ENCODE results near the gene SNAPC4.

DNA sequence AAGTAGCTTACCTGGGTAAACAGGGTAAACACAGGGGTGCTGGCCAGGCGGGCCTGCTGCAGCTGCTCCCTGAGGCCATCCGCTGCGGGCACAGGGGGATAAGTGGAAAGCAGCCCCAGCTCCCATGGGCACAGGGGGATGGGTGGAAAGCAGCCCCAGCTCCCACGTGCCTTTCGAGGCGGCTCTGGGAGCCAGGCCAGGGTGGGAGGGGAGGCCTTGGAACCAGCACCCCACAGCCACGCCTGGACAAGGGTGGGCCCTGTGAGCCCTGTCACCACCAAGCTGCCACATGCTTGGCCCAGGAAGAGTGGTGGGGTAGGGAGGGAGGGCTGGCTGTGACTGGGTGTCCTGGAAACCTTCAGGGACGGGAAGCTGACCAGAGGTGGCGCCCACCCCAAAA lies 18.7 kb downstream of the SNAPC4 start:
- no peak for TF ChIP-seq POLR2AphosphoS5 (IDR thresholded peaks at IDR 0.05)
- TF ChIP-seq, protein P1, sequence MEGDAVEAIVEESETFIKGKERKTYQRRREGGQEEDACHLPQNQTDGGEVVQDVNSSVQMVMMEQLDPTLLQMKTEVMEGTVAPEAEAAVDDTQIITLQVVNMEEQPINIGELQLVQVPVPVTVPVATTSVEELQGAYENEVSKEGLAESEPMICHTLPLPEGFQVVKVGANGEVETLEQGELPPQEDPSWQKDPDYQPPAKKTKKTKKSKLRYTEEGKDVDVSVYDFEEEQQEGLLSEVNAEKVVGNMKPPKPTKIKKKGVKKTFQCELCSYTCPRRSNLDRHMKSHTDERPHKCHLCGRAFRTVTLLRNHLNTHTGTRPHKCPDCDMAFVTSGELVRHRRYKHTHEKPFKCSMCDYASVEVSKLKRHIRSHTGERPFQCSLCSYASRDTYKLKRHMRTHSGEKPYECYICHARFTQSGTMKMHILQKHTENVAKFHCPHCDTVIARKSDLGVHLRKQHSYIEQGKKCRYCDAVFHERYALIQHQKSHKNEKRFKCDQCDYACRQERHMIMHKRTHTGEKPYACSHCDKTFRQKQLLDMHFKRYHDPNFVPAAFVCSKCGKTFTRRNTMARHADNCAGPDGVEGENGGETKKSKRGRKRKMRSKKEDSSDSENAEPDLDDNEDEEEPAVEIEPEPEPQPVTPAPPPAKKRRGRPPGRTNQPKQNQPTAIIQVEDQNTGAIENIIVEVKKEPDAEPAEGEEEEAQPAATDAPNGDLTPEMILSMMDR (IDR thresholded peaks at IDR 0.05 in 8 of 11, conservative IDR thresholded peaks at IDR 0.05 in 3 of 11), result no peak
